ENCODE results near the gene GRIK1.

The GRIK1 gene

DNA sequence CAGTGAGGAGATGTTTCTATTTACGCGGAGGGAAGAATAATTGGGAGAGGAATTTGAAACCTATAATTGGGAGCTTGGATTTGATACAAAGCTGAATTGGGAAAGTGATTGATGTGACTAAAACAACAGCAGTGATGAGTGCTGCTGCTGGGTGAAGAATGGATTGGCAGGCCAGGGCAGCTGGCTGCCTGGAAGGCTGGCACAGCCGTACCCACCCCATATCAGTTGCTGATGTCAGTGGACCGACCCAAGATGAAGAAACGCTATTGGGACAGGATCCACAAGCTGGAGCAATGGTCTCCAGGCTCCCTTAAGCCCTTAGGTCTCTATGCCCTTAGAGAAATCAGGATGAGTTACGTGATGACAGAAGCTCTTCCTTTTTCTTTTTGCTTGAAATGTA, 47.4 kb downstream of the GRIK1 start:
- Histone ChIP-seq H3F3A (ENCODE audit: control insufficient read depth, insufficient read depth) (no peaks in the 10 kb centered on the region), H3K27me3 (ENCODE audit: control insufficient read depth, low read length) (no peaks in the 10 kb centered on the region), H3K9me2 (replicated peaks; ENCODE audit: control insufficient read depth, low read length) (no peaks in the 10 kb centered on the region), H3K4me3 (ENCODE audit: low read length) (no peak overlapping the region), H3K36me3 (ENCODE audit: control insufficient read depth, low read length) (no peaks in the 10 kb centered on the region), H3K4me1 (ENCODE audit: control insufficient read depth, low read length) (no peaks in the 10 kb centered on the region), H3K4me2 (ENCODE audit: low read length) (no peak overlapping the region), H3K79me2 (ENCODE audit: control insufficient read depth, low read length) (no peaks in the 10 kb centered on the region), H3K27ac (ENCODE audit: low read depth, low read length) (no peak overlapping the region), H3K9me3 (ENCODE audit: control insufficient read depth, insufficient read depth, low read length) (no peaks in the 10 kb centered on the region), H4K20me1 (ENCODE audit: control insufficient read depth, insufficient read depth, low read depth, low read length) (no peaks in the 10 kb centered on the region)
- TF ChIP-seq, protein P1, sequence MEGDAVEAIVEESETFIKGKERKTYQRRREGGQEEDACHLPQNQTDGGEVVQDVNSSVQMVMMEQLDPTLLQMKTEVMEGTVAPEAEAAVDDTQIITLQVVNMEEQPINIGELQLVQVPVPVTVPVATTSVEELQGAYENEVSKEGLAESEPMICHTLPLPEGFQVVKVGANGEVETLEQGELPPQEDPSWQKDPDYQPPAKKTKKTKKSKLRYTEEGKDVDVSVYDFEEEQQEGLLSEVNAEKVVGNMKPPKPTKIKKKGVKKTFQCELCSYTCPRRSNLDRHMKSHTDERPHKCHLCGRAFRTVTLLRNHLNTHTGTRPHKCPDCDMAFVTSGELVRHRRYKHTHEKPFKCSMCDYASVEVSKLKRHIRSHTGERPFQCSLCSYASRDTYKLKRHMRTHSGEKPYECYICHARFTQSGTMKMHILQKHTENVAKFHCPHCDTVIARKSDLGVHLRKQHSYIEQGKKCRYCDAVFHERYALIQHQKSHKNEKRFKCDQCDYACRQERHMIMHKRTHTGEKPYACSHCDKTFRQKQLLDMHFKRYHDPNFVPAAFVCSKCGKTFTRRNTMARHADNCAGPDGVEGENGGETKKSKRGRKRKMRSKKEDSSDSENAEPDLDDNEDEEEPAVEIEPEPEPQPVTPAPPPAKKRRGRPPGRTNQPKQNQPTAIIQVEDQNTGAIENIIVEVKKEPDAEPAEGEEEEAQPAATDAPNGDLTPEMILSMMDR (IDR thresholded peaks at IDR 0.05; ENCODE audit: low read depth, low read length, poor library complexity, severe bottlenecking), result no peak
- no peak for TF ChIP-seq EZH2phosphoT487 (IDR thresholded peaks at IDR 0.05; ENCODE audit: borderline replicate concordance, low read length)

DNA sequence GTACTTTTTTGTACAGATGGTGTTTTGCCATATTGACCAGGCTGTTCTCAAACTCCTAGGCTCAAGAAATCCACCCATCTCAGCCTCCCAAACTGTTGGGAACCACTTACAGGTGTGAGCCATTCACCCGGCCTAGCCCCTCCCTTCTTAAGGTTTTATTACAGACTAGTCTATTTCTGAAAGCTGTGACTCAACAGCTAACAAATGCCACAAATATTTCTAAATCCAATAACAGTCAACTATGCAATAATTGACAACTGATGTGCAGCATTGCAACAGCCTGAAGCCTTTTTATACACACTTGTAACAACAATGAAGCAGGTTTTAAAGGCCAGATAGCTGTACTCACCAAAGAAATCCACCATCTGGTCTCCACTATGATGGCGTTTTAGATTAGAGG, 51.4 kb downstream of the GRIK1 start:
- no peaks in the 10 kb centered on the region for H3K4me1 ChIP-seq (ENCODE audit: control insufficient read depth, low read length)

GRCh38 chr21:29887313-29888009, 52.3 kb downstream of the GRIK1 start:
- H3K79me2 ChIP-seq (ENCODE audit: control insufficient read depth, low read length), result no peaks in the 10 kb centered on the region
- H3K4me1 ChIP-seq (ENCODE audit: control insufficient read depth, low read length), result no peaks in the 10 kb centered on the region
- no peak overlapping the region for H3K4me3 ChIP-seq (ENCODE audit: low read length)
- H3F3A ChIP-seq (ENCODE audit: control insufficient read depth, insufficient read depth), result no peaks in the 10 kb centered on the region
- H3K9me2 ChIP-seq (replicated peaks; ENCODE audit: control insufficient read depth, low read length), result no peaks in the 10 kb centered on the region
- no peaks in the 10 kb centered on the region for H3K36me3 ChIP-seq (ENCODE audit: control insufficient read depth, low read length)
- no peak overlapping the region for H3K4me2 ChIP-seq (ENCODE audit: low read length)
- no peaks in the 10 kb centered on the region for H3K27me3 ChIP-seq (ENCODE audit: control insufficient read depth, low read length)
- H3K9me3 ChIP-seq (ENCODE audit: control insufficient read depth, insufficient read depth, low read length), result no peaks in the 10 kb centered on the region
- no peaks in the 10 kb centered on the region for H4K20me1 ChIP-seq (ENCODE audit: control insufficient read depth, insufficient read depth, low read depth, low read length)
- TF ChIP-seq EZH2phosphoT487 (IDR thresholded peaks at IDR 0.05; ENCODE audit: borderline replicate concordance, low read length), result no peak
- TF ChIP-seq, protein P1 (IDR thresholded peaks at IDR 0.05; ENCODE audit: low read depth, low read length, poor library complexity, severe bottlenecking), result no peak
- no peak overlapping the region for H3K27ac ChIP-seq (ENCODE audit: low read depth, low read length)

More for the DNA sequence above, 51.4 kb downstream of the GRIK1 start:
- H3K9me3 ChIP-seq (ENCODE audit: control insufficient read depth, insufficient read depth, low read length), result no peaks in the 10 kb centered on the region
- no peak overlapping the region for H3K4me2 ChIP-seq (ENCODE audit: low read length)
- no peaks in the 10 kb centered on the region for H3K36me3 ChIP-seq (ENCODE audit: control insufficient read depth, low read length)
- no peak overlapping the region for H3K27ac ChIP-seq (ENCODE audit: low read depth, low read length)
- no peaks in the 10 kb centered on the region for H3K27me3 ChIP-seq (ENCODE audit: control insufficient read depth, low read length)
- TF ChIP-seq EZH2phosphoT487 (IDR thresholded peaks at IDR 0.05; ENCODE audit: borderline replicate concordance, low read length), result no peak
- TF ChIP-seq, protein P1 (IDR thresholded peaks at IDR 0.05; ENCODE audit: low read depth, low read length, poor library complexity, severe bottlenecking), result no peak
- H3K79me2 ChIP-seq (ENCODE audit: control insufficient read depth, low read length), result no peaks in the 10 kb centered on the region
- H3K9me2 ChIP-seq (replicated peaks; ENCODE audit: control insufficient read depth, low read length), result no peaks in the 10 kb centered on the region
- no peak overlapping the region for H3K4me3 ChIP-seq (ENCODE audit: low read length)
- no peaks in the 10 kb centered on the region for H3F3A ChIP-seq (ENCODE audit: control insufficient read depth, insufficient read depth)
- no peaks in the 10 kb centered on the region for H4K20me1 ChIP-seq (ENCODE audit: control insufficient read depth, insufficient read depth, low read depth, low read length)

Measured in DOHH2 (cell line).